Muscle of leg (tissue), 11 donors: Measurements from ENCODE around the gene ADAMTS14. TPM values are rescaled to one million over a fixed set of nuclear protein-coding genes. Genes with fewer than 3 reads are reported as not detected.

Source experiments
- DNase-seq: peaks from one replicate; pipeline ENCODE4 v3.0.0; 2013
- H3K27ac ChIP-seq: one replicate; pipeline ENCODE4 v1.5.1; 2013; ENCODE audit warnings: mild to moderate bottlenecking, low read length, control low read depth
- H3K27me3 ChIP-seq: one replicate; pipeline ENCODE4 v1.6.1; 2013; ENCODE audit warnings: low read length; ENCODE audit not compliant: control insufficient read depth, insufficient read depth
- H3K36me3 ChIP-seq: one replicate; pipeline ENCODE4 v1.6.1; 2013; ENCODE audit warnings: low read length; ENCODE audit not compliant: control insufficient read depth, insufficient read depth
- H3K4me1 ChIP-seq: one replicate; pipeline ENCODE4 v1.6.1; 2013; ENCODE audit warnings: low read length; ENCODE audit not compliant: control insufficient read depth, insufficient read depth
- H3K4me3 ChIP-seq: one replicate; pipeline ENCODE4 v1.5.1; 2013; ENCODE audit warnings: low read length, control low read depth
- H3K9me3 ChIP-seq: replicated peaks from 2 replicates; pipeline ENCODE4 v1.6.1; 2013; ENCODE audit warnings: low read depth, low read length; ENCODE audit not compliant: control insufficient read depth
- whole genome bisulfite sequencing: methylation state at CpG from one replicate; pipeline ENCODE4 v1.1.5; 2013; ENCODE audit warnings: missing lambda C conversion rate; ENCODE audit not compliant: insufficient coverage; 5-methylcytosine and 5-hydroxymethylcytosine counted together
- polyA plus RNA-seq, 8 donors: library from polyadenylated mRNA; unstranded; fragments of 120-200 nt; gene quantifications; one replicate each; pipeline versions ENCODE4 v1.2.1 to v1.2.3, GENCODE V29; 2013; ENCODE audit warnings: inconsistent platforms in 1 of 8, low replicate concordance in 1 of 8; ENCODE audit not compliant: insufficient read length in 8 of 8, insufficient read depth in 1 of 8
- total RNA-seq: library from RNA; stranded (reverse); fragments of 120-200 nt; gene quantifications from one replicate; pipeline ENCODE4 v1.2.4, GENCODE V29; 2013

Gene ADAMTS14
- total and polyA plus RNA-seq, 9 donors, result 12.5 to 30.0 (median 20.0) TPM

DNA sequence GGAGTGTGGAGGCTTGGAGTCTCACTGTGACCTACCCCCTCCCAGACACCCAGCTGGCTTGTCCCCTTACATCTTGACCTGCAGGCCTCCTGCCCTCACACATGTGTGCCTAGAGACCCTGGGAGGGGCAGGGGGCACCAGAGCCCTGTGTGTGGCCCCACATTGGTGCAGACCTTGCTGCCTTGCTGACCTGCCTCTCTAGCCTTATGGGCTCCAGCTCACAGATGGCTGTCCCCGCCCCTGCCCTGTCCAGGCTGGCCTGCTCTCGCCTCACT lies 9.4 kb downstream of the ADAMTS14 start:
- Histone ChIP-seq H3K36me3 (peaks cover 22% of the 10 kb centered on the region), H3K9me3 (no peaks in the 10 kb centered on the region), H3K27ac (no peak overlapping the region), H3K27me3 (no peaks in the 10 kb centered on the region), H3K4me1 (peaks cover 78% of the 10 kb centered on the region), H3K4me3 (no peak overlapping the region)
- no peak for DNase-seq
- WGBS, result 92% methylated on average over 2 of the region's 2 CpGs

DNA sequence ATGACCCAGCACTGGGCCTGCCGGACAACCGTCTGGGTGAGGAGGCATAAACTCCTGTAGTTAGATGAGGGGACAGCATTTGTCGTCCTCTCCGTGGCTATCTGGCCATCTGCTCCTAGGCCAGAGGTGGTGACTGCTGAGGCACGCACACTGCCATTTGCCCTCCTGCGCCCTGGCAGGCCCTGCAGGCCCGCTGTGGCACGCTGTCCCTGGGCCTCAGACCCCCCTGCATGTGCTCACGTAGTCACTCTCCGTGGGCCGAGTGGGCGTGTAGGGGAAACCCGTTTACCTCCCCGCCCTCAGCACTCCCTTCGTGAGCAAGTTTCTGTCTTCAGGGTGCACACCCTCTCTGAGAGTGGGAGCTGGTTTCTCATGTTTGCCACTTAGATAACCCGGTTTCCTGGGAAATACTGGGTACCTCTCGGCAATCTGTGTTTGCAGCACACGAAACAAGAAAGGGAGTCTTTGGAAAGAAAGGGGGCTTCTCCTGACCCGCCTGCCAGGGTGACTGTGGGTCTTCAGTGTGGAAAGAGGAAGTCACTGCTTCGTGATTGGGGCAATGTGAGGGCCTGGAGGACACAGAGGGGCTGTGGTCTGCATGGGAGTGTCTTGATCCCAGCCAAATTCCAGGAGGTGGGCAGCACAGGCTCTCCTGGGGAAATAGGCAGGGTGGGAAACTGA lies 10.8 kb downstream of the ADAMTS14 start:
- DNase-seq, result no peak
- WGBS, result 67% methylated on average over 17 of the region's 20 CpGs
- no peak overlapping the region for H3K4me3 ChIP-seq

DNA sequence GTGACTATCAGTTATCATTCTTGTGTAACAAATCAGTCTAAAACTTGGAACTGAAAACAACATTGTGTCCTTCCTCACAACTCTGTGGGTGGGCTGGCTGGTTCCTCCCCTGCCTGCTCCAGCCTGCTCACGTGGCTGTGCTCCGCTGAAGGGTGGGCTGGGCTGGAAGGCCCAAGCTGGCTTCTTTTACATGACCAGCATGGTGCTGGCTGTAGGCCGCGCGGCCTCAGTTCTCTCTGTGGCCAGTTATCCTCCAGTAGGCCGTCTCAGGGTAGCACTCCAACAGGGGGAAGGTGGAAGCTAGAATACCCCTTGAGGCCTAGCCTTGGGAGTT lies 11.3 kb downstream of the ADAMTS14 start:
- Histone ChIP-seq H3K27me3 (no peaks in the 10 kb centered on the region), H3K4me1 (peaks cover 68% of the 10 kb centered on the region), H3K9me3 (no peaks in the 10 kb centered on the region), H3K4me3 (no peak overlapping the region), H3K36me3 (peaks cover 10% of the 10 kb centered on the region), H3K27ac (no peak overlapping the region)
- WGBS, result no CpG with 5 or more reads among the region's 6 CpGs
- peak; percentile 69 for DNase-seq

More for the DNA sequence above, 10.8 kb downstream of the ADAMTS14 start:
- H3K27ac ChIP-seq, result no peak overlapping the region
- H3K4me1 ChIP-seq, result peaks cover 72% of the 10 kb centered on the region
- H3K27me3 ChIP-seq, result no peaks in the 10 kb centered on the region
- H3K9me3 ChIP-seq, result no peaks in the 10 kb centered on the region
- H3K36me3 ChIP-seq, result peaks cover 12% of the 10 kb centered on the region

DNA sequence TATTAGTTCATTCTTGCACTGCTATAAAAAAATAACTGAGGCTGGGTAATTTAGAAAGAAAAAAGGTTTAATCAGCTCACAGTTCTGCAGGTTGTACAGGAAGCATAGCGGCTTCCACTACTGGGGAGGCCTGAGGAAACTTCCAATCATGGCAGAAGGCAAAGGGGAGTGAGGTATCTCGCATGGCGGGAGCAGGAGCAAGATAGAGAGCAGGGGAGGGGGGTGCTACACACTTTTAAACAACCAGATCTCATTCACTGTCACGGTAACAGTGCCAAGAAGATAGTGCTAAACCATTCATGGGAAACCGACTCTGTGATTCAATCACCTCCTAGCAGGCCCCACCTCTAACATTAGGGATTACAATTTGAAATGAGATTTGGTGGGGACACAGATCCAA lies 11.6 kb downstream of the ADAMTS14 start:
- no peak for DNase-seq
- Histone ChIP-seq H3K4me3 (no peak overlapping the region), H3K9me3 (no peaks in the 10 kb centered on the region), H3K27ac (no peak overlapping the region), H3K36me3 (peaks cover 10% of the 10 kb centered on the region), H3K27me3 (no peaks in the 10 kb centered on the region), H3K4me1 (peaks cover 64% of the 10 kb centered on the region)
- 100% methylated on average over 1 of the region's 5 CpGs for WGBS

DNA sequence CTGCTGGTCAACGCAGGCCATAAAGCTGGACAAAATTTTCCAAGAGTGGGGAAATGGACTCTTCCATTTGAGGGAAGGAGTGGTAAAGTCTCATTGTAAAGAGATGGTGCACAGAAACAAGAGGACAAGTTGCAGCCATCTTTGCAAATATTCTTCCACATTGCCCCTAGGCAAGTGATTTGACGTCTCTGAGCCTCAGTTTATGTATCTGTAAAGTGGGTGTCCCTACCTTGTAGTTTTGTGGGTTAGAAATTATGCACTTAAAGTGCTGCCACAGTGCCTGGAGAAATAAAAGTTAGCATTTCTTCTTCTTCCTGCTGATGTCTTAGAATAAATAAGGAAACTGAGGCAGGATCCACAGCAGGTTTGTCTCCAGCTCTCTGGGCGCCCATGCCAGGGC lies 12.1 kb downstream of the ADAMTS14 start:
- Histone ChIP-seq H3K27me3 (no peaks in the 10 kb centered on the region), H3K4me3 (no peak overlapping the region), H3K36me3 (peaks cover 15% of the 10 kb centered on the region), H3K27ac (no peak overlapping the region), H3K9me3 (no peaks in the 10 kb centered on the region), H3K4me1 (peaks cover 59% of the 10 kb centered on the region)
- WGBS, result 100% methylated on average over 1 of the region's 3 CpGs
- DNase-seq, result no peak

DNA sequence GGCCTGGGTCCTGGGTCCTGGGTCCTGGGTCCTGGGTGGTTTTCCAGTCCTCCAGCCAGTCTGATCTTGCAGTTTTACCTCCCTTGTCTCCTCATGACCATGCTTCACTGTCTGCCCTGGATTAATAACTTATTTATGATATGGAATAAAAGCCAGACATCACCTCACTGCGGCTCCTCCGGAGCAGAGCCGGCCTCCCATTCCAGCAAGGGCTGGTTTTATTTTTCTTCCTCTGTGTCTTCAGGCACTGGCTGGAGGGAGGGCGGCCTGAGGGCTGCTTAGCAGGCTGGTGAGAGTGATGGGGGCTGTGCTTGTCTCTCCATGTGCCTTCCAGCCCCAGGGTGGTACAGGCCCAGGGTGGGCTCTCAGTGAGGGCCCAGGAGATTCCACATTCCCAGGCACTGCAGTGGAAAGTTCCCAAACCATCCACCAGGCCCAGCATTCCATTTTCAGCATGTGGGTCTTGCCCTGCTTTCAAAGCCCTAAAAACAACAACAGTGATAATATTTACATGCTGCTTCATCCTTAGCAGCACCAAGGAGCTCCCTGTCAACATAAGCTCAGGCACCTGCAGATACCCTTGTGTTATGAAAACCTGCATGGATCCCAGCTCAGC lies 12.6 kb downstream of the ADAMTS14 start:
- Histone ChIP-seq H3K36me3 (peaks cover 16% of the 10 kb centered on the region), H3K27me3 (no peaks in the 10 kb centered on the region), H3K27ac (peak overlapping the region; percentile 74), H3K9me3 (no peaks in the 10 kb centered on the region), H3K4me1 (peaks cover 54% of the 10 kb centered on the region), H3K4me3 (no peak overlapping the region)
- no CpG with 5 or more reads among the region's 4 CpGs for WGBS
- no peak for DNase-seq

DNA sequence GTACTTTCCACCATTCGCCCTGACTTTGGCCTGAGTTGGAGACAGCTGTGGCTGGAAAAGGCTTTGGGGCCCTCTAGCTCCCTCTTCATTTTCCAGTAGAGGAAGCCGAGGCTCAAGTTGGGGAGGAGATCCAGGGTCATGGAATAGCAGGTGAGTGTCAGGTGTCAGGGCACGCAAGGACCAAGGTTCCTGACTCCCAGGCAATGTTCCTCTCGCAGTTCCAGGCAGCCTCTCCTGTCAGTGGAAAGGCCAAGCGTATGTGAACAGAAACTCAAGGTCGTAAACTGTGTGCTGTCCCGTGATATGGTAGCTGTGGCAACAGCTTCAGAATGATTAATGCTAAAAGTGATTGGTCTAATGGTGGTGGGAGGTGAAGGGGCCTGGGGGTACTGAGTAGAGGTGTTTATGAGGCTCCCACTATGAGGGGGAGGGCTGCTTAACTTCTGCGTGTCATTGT lies 13.2 kb downstream of the ADAMTS14 start:
- H3K36me3 ChIP-seq, result peaks cover 17% of the 10 kb centered on the region
- peak overlapping the region; percentile 74 for H3K27ac ChIP-seq
- H3K4me1 ChIP-seq, result peaks cover 54% of the 10 kb centered on the region
- peak; percentile 57 for DNase-seq
- H3K4me3 ChIP-seq, result no peak overlapping the region
- no peaks in the 10 kb centered on the region for H3K9me3 ChIP-seq
- no peaks in the 10 kb centered on the region for H3K27me3 ChIP-seq
- WGBS, result 66% methylated on average over 7 of the region's 8 CpGs

DNA sequence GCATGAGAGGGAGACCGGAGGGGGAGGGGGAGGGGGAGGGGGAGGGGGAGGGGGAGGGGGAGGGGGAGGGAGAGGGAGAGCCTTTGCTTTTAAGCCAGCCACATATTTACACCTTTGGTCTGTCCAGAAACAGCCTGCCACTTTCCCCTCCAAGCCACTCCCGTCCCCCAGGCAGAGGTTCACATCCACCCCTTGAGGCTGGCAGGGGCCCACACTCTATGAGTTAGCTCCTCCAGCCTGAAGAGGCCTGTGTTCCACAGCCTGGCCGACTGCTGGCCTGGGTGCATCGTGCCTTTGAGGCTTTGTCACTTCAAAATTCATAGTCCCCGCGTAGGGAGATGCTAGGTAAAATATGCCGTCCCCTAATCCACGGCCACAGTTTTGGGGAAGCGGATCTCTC lies 16.5 kb downstream of the ADAMTS14 start:
- H3K36me3 ChIP-seq, result peaks cover 16% of the 10 kb centered on the region
- no peak overlapping the region for H3K4me3 ChIP-seq
- DNase-seq, result no peak
- H3K27ac ChIP-seq, result no peak overlapping the region
- 80% methylated on average over 8 of the region's 9 CpGs for WGBS
- no peaks in the 10 kb centered on the region for H3K27me3 ChIP-seq
- H3K4me1 ChIP-seq, result peaks cover 34% of the 10 kb centered on the region
- no peaks in the 10 kb centered on the region for H3K9me3 ChIP-seq

DNA sequence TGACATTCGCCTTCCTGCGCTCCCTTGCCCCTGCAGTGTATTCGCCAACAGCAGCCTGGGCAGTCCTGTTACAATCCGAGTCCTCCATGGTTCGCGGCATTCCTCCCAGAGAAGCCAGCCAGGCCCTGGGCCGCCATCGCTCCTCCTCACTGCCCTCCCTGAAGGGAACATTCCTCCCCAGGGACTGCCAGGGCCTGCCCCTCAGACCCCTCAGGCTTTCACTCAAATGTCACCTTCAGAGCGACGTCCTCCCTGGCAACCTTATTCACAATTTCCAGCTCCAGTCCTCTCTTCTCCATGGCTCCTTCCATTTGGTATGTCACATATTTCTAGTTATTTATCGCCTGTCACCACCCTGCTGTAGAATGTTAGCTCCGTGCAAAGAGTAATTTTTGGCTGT lies 17.4 kb downstream of the ADAMTS14 start:
- no peaks in the 10 kb centered on the region for H3K27me3 ChIP-seq
- no peak overlapping the region for H3K27ac ChIP-seq
- H3K9me3 ChIP-seq, result no peaks in the 10 kb centered on the region
- no peak overlapping the region for H3K4me3 ChIP-seq
- 86% methylated on average over 12 of the region's 12 CpGs for WGBS
- no peak for DNase-seq
- peaks cover 16% of the 10 kb centered on the region for H3K36me3 ChIP-seq
- peaks cover 34% of the 10 kb centered on the region for H3K4me1 ChIP-seq

DNA sequence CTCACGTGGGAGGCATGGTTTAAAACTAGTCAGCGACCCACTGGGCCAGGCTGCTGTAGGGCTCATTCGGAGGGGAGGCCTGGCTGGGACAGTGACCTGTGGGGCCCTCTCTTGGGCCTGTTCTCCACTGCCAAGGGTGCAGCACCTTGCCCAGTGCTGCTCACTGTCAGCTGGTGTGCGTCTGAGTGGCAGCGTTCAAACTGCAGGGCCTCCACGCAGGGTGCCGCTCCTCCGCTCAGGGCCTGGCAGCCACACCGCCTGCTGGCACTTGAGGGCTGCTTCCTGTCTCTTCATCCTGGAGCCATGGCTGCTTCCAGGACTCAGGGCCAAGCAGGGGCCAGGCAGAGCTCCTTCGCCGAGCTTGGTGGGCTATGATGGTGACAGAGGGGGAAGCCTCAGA lies 18.3 kb downstream of the ADAMTS14 start:
- Histone ChIP-seq H3K4me1 (peaks cover 29% of the 10 kb centered on the region), H3K4me3 (no peak overlapping the region), H3K9me3 (no peaks in the 10 kb centered on the region), H3K27me3 (no peaks in the 10 kb centered on the region), H3K36me3 (peaks cover 13% of the 10 kb centered on the region), H3K27ac (no peak overlapping the region)
- 63% methylated on average over 10 of the region's 11 CpGs for WGBS
- no peak for DNase-seq
